ENCODE measurements around the gene SLC38A7. TPM values are rescaled to one million over a fixed set of nuclear protein-coding genes. Genes with fewer than 3 reads are reported as not detected.

Gene SLC38A7
- total and polyA plus RNA-seq, 2 of the 13 experiments (the other 11 are each of a cell fraction or from before 2014, with no cell fraction given) = 13.2 to 14.1 TPM

DNA sequence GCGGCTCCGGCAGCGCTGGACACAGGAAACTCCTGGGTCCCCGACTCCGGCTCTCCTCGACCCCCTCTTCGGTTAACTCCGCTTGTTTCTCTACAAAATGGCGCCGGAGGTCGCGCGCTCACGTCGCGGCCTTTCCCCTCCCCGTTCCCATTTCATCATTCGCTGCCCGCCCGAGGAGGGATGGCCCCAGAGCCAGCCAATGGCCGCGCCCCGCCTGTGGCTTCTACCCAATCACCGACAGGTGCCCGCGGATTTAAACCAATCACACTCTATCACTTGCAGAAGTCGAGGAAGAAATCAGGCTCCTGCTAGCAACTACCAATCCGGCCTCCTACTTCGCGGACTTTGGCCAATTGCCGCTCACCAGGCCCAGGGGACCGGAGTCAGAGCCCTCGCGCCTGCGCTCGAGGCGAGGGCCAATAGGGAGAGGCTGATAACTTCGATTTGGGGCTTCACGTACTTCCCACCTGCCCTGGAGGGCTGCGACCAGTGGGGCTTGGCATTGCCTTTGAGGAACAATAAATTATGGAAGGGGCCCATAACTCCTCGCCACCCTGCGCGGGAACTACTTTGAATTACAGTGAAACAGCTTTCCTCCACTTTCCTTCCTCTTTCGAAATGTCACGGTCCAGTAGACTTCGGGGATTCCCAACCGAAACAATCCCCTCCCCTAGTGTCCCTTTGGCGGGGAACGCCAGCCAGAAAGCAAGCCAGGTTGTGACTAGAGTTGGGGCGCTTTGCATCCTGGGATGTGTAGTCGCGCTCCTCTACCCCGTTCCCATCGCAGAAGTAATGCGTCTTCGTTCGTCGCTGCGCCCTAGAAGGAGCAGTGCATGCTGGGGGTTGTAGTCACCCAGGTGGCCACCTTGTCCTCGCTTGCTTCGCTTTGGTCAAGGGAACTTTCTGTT is 54.6 kb downstream of the SLC38A7 start, which contains the start of gene CNOT1 (continued):
- TF ChIP-seq, protein P1, sequence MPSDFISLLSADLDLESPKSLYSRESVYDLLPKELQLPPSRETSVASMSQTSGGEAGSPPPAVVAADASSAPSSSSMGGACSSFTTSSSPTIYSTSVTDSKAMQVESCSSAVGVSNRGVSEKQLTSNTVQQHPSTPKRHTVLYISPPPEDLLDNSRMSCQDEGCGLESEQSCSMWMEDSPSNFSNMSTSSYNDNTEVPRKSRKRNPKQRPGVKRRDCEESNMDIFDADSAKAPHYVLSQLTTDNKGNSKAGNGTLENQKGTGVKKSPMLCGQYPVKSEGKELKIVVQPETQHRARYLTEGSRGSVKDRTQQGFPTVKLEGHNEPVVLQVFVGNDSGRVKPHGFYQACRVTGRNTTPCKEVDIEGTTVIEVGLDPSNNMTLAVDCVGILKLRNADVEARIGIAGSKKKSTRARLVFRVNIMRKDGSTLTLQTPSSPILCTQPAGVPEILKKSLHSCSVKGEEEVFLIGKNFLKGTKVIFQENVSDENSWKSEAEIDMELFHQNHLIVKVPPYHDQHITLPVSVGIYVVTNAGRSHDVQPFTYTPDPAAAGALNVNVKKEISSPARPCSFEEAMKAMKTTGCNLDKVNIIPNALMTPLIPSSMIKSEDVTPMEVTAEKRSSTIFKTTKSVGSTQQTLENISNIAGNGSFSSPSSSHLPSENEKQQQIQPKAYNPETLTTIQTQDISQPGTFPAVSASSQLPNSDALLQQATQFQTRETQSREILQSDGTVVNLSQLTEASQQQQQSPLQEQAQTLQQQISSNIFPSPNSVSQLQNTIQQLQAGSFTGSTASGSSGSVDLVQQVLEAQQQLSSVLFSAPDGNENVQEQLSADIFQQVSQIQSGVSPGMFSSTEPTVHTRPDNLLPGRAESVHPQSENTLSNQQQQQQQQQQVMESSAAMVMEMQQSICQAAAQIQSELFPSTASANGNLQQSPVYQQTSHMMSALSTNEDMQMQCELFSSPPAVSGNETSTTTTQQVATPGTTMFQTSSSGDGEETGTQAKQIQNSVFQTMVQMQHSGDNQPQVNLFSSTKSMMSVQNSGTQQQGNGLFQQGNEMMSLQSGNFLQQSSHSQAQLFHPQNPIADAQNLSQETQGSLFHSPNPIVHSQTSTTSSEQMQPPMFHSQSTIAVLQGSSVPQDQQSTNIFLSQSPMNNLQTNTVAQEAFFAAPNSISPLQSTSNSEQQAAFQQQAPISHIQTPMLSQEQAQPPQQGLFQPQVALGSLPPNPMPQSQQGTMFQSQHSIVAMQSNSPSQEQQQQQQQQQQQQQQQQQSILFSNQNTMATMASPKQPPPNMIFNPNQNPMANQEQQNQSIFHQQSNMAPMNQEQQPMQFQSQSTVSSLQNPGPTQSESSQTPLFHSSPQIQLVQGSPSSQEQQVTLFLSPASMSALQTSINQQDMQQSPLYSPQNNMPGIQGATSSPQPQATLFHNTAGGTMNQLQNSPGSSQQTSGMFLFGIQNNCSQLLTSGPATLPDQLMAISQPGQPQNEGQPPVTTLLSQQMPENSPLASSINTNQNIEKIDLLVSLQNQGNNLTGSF (CRISPR knock-in tag; IDR thresholded peaks at IDR 0.05) = peak; percentile 63
- TF ChIP-seq MLXIP (CRISPR knock-in tag; IDR thresholded peaks at IDR 0.05; ENCODE audit: borderline replicate concordance) = no peak; the same call in 1 of the 2 replicates
- no peak for TF ChIP-seq MLLT10 (CRISPR knock-in tag; IDR thresholded peaks at IDR 0.05)
- peak; percentile 91; the same call in 1 of the 2 replicates for TF ChIP-seq ZC3H4 (CRISPR knock-in tag; IDR thresholded peaks at IDR 0.05; ENCODE audit: borderline replicate concordance)
- peak; percentile 65; the same call in 1 of the 2 replicates for TF ChIP-seq ZNF317 (CRISPR knock-in tag; IDR thresholded peaks at IDR 0.05)
- TF ChIP-seq HOXA3 (CRISPR knock-in tag; IDR thresholded peaks at IDR 0.05) = peak; percentile 97
- no peak for TF ChIP-seq ZNF44 (CRISPR knock-in tag; IDR thresholded peaks at IDR 0.05)
- 0 out of 4 replicates have a peak, but pooled peaks have one; percentile 8 to 12 for TF ChIP-seq MAFK (conservative IDR thresholded peaks at IDR 0.05 in 1 of 2, IDR thresholded peaks at IDR 0.05 in 1 of 2; ENCODE audit: low read length in 2 of 2)
- peak; percentile 57 for TF ChIP-seq DR1 (CRISPR knock-in tag; IDR thresholded peaks at IDR 0.05)
- peak; percentile 94 for TF ChIP-seq ZNF574 (CRISPR knock-in tag; IDR thresholded peaks at IDR 0.05)
- peak; percentile 74 for TF ChIP-seq TBX2 (CRISPR knock-in tag; IDR thresholded peaks at IDR 0.05; ENCODE audit: borderline replicate concordance)
- no peak for TF ChIP-seq SP1 (IDR thresholded peaks at IDR 0.05)
- TF ChIP-seq SP1 (CRISPR knock-in tag; IDR thresholded peaks at IDR 0.05) = peak; percentile 51
- peak; percentile 95; the same call in 1 of the 2 replicates for TF ChIP-seq ZNF230 (CRISPR knock-in tag; IDR thresholded peaks at IDR 0.05)
- TF ChIP-seq ZMYM3 (CRISPR knock-in tag; IDR thresholded peaks at IDR 0.05) = no peak

Measured in HepG2 (cell line).